ENCODE data around the gene APOA1. TPM values are rescaled to one million over a fixed set of nuclear protein-coding genes. Genes with fewer than 3 reads are reported as not detected.

APOA1 gene
- total RNA-seq, 4 donors from 2014 or later: 1.3 TPM; not detected in 3

- 89% methylated on average over 8 of the region's 10 CpGs; no CpG with 5 or more reads in 1 of the 2 donors for WGBS, 2 donors (ENCODE audit: low coverage in 1 of 2)
These were observed 4.0 kb downstream of the APOA1 start for GRCh38 chr11:116833491-116833815.

GRCh38 chr11:116832350-116833290 is 4.8 kb downstream of the APOA1 start:
- H3K27ac ChIP-seq: no peak overlapping the region
- H3K27me3 ChIP-seq: no peaks in the 10 kb centered on the region
- no peaks in the 10 kb centered on the region for H3K36me3 ChIP-seq
- peaks cover 0 to 30% (median 8%) of the 10 kb centered on the region in 3 donors for H3K4me1 ChIP-seq
- TF ChIP-seq POLR2AphosphoS5 (IDR thresholded peaks at IDR 0.05): no peak
- no peak for TF ChIP-seq POLR2A (IDR thresholded peaks at IDR 0.05)
- TF ChIP-seq, protein P1, sequence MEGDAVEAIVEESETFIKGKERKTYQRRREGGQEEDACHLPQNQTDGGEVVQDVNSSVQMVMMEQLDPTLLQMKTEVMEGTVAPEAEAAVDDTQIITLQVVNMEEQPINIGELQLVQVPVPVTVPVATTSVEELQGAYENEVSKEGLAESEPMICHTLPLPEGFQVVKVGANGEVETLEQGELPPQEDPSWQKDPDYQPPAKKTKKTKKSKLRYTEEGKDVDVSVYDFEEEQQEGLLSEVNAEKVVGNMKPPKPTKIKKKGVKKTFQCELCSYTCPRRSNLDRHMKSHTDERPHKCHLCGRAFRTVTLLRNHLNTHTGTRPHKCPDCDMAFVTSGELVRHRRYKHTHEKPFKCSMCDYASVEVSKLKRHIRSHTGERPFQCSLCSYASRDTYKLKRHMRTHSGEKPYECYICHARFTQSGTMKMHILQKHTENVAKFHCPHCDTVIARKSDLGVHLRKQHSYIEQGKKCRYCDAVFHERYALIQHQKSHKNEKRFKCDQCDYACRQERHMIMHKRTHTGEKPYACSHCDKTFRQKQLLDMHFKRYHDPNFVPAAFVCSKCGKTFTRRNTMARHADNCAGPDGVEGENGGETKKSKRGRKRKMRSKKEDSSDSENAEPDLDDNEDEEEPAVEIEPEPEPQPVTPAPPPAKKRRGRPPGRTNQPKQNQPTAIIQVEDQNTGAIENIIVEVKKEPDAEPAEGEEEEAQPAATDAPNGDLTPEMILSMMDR (IDR thresholded peaks at IDR 0.05): no peak
- no peak for TF ChIP-seq EP300 (IDR thresholded peaks at IDR 0.05)
- ATAC-seq: no peak
- no peaks in the 10 kb centered on the region for H3K9me3 ChIP-seq
- 100% methylated on average over 1 to 2 of the region's 13 CpGs for WGBS, 2 donors (ENCODE audit: low coverage in 1 of 2)
- H3K4me3 ChIP-seq: no peak overlapping the region

More at GRCh38 chr11:116833491-116833815, 4.0 kb downstream of the APOA1 start:
- Histone ChIP-seq H3K4me3 (no peak overlapping the region), H3K27me3 (no peaks in the 10 kb centered on the region), H3K36me3 (no peaks in the 10 kb centered on the region), H3K4me1 (peaks cover 0 to 33% (median 8%) of the 10 kb centered on the region in 3 donors), H3K9me3 (no peaks in the 10 kb centered on the region), H3K27ac (no peak overlapping the region)
- TF ChIP-seq, protein P1 (IDR thresholded peaks at IDR 0.05): no peak
- TF ChIP-seq POLR2AphosphoS5 (IDR thresholded peaks at IDR 0.05) (no peak), POLR2A (IDR thresholded peaks at IDR 0.05) (no peak), EP300 (IDR thresholded peaks at IDR 0.05) (no peak)
- ATAC-seq: no peak

- Histone ChIP-seq H3K36me3 (no peaks in the 10 kb centered on the region), H3K4me3 (no peak overlapping the region), H3K9me3 (no peaks in the 10 kb centered on the region), H3K27me3 (no peaks in the 10 kb centered on the region), H3K4me1 (peaks cover 0 to 22% (median 8%) of the 10 kb centered on the region in 3 donors), H3K27ac (no peak overlapping the region)
- no peak for TF ChIP-seq POLR2AphosphoS5 (IDR thresholded peaks at IDR 0.05)
- TF ChIP-seq EP300 (IDR thresholded peaks at IDR 0.05): no peak
- TF ChIP-seq POLR2A (IDR thresholded peaks at IDR 0.05): no peak
- TF ChIP-seq, protein P1 (IDR thresholded peaks at IDR 0.05): no peak
- no peak for ATAC-seq
- WGBS, 2 donors (ENCODE audit: low coverage in 1 of 2): 83 to 93% methylated on average over 2 to 5 of the region's 7 CpGs
These were observed 5.6 kb downstream of the APOA1 start for GRCh38 chr11:116831790-116832349.

GRCh38 chr11:116830184-116830912 is 7.1 kb downstream of the APOA1 start:
- peaks cover 0 to 7% (median 5%) of the 10 kb centered on the region in 3 donors for H3K4me1 ChIP-seq
- no peaks in the 10 kb centered on the region for H3K27me3 ChIP-seq
- no peak overlapping the region for H3K4me3 ChIP-seq
- H3K27ac ChIP-seq: no peak overlapping the region
- TF ChIP-seq, protein P1 (IDR thresholded peaks at IDR 0.05): no peak
- TF ChIP-seq EP300 (IDR thresholded peaks at IDR 0.05): no peak
- TF ChIP-seq POLR2A (IDR thresholded peaks at IDR 0.05): no peak
- TF ChIP-seq POLR2AphosphoS5 (IDR thresholded peaks at IDR 0.05): no peak
- no peak for ATAC-seq
- H3K36me3 ChIP-seq: no peaks in the 10 kb centered on the region
- WGBS, 2 donors (ENCODE audit: low coverage in 1 of 2): 80 to 86% methylated on average over 1 to 2 of the region's 17 CpGs
- H3K9me3 ChIP-seq: no peaks in the 10 kb centered on the region

Data from gastroesophageal sphincter (tissue), 4 donors.